Measurements from ENCODE around the gene RGS18. TPM values are rescaled to one million over a fixed set of nuclear protein-coding genes. Genes with fewer than 3 reads are reported as not detected.
"Not testable (repeated sequence)": the region's sequence is repeated elsewhere in the genome, so short reads cannot be mapped to it uniquely, and the experiment has no call there.

Gene RGS18
- total RNA-seq, result 1 to 10 TPM in 1 of 8 experiments, under 1 TPM in 2, not detected in 5; 0.40 to 2.0 (median 0.41) TPM

- 43 to 92% (median 73%) methylated on average over 1 to 3 of the region's 3 CpGs for WGBS, 10 experiments
- H3K4me3 ChIP-seq, result no peak within 1 kb of the TSS
- H3K4me1 ChIP-seq (replicated peaks in 1 of 2), result no peaks in the 10 kb centered on the region
- in situ Hi-C loops (cut with MboI; ENCODE audit: low pct_unique_long_range_greater_than_20kb in 2 of 9, low sequenced_read_pairs in 9 of 9, unreplicated experiment in 9 of 9), result no loop called here
- peak in 1 of 8 experiments; percentile 41 for ATAC-seq (replicated peaks in 6 of 8)
- H3K27ac ChIP-seq, result no peak within 1 kb of the TSS
Measured at GRCh38 chr1:192158181-192158580, at the start of gene RGS18. Gene RGS18, plus strand, starts transcription at chr1:192158462. Its CDS starts 176 bp downstream, at chr1:192158638.

- in situ Hi-C loops (cut with MboI; ENCODE audit: low pct_unique_long_range_greater_than_20kb in 2 of 9, low sequenced_read_pairs in 9 of 9, unreplicated experiment in 9 of 9), result no loop called here
- no peak for ATAC-seq (replicated peaks in 6 of 8)
- WGBS, 10 experiments, result 60 to 93% (median 82%) methylated on average over 1 to 2 of the region's 2 CpGs; no CpG with 5 or more reads in 2 of the 10 experiments
Measured at GRCh38 chr1:192109576-192109975, 48.7 kb upstream of the RGS18 start.

GRCh38 chr1:192115000-192115399 is 43.3 kb upstream of the RGS18 start:
- in situ Hi-C loops (cut with MboI; ENCODE audit: low pct_unique_long_range_greater_than_20kb in 2 of 9, low sequenced_read_pairs in 9 of 9, unreplicated experiment in 9 of 9), result no loop called here
- H3K4me1 ChIP-seq (replicated peaks in 1 of 2), result no peaks in the 10 kb centered on the region
- H3K27ac ChIP-seq, result no peak overlapping the region
- H3K4me3 ChIP-seq, result no peak overlapping the region
- ATAC-seq (replicated peaks in 6 of 8), result no peak
- WGBS, 10 experiments, result 32 to 95% (median 79%) methylated on average over 2 to 3 of the region's 3 CpGs; no CpG with 5 or more reads in 1 of the 10 experiments

More at GRCh38 chr1:192109576-192109975, 48.7 kb upstream of the RGS18 start:
- no peaks in the 10 kb centered on the region for H3K4me1 ChIP-seq (replicated peaks in 1 of 2)
- no peak overlapping the region for H3K4me3 ChIP-seq
- no peak overlapping the region for H3K27ac ChIP-seq

GRCh38 chr1:192118881-192119405 is 39.3 kb upstream of the RGS18 start:
- Histone ChIP-seq H3K4me1 (replicated peaks in 1 of 2) (no peaks in the 10 kb centered on the region), H3K4me3 (no peak overlapping the region), H3K27ac (no peak overlapping the region)
- no peak for ATAC-seq (replicated peaks in 6 of 8)
- in situ Hi-C loops (cut with MboI; ENCODE audit: low pct_unique_long_range_greater_than_20kb in 2 of 9, low sequenced_read_pairs in 9 of 9, unreplicated experiment in 9 of 9), result no loop called here
- 0 to 81% (median 29%) methylated on average over 1 to 2 of the region's 2 CpGs; no CpG with 5 or more reads in 1 of the 10 experiments for WGBS, 10 experiments

GRCh38 chr1:192119701-192120100 is 38.6 kb upstream of the RGS18 start:
- Histone ChIP-seq H3K27ac (no peak overlapping the region), H3K4me3 (no peak overlapping the region), H3K4me1 (replicated peaks in 1 of 2) (no peaks in the 10 kb centered on the region)
- ATAC-seq (replicated peaks in 6 of 8), result no peak
- WGBS, 10 experiments, result 0 to 100% (median 85%) methylated on average over 1 to 2 of the region's 2 CpGs; no CpG with 5 or more reads in 2 of the 10 experiments
- in situ Hi-C loops (cut with MboI; ENCODE audit: low pct_unique_long_range_greater_than_20kb in 2 of 9, low sequenced_read_pairs in 9 of 9, unreplicated experiment in 9 of 9), result no loop called here

GRCh38 chr1:192122668-192123067 is 35.6 kb upstream of the RGS18 start:
- in situ Hi-C loops (cut with MboI; ENCODE audit: low pct_unique_long_range_greater_than_20kb in 2 of 9, low sequenced_read_pairs in 9 of 9, unreplicated experiment in 9 of 9), result no loop called here
- Histone ChIP-seq H3K4me1 (replicated peaks in 1 of 2) (no peaks in the 10 kb centered on the region), H3K27ac (no peak overlapping the region), H3K4me3 (no peak overlapping the region)
- ATAC-seq (replicated peaks in 6 of 8), result no peak

GRCh38 chr1:192123212-192123611 is 35.0 kb upstream of the RGS18 start:
- no peak overlapping the region for H3K27ac ChIP-seq
- in situ Hi-C loops (cut with MboI; ENCODE audit: low pct_unique_long_range_greater_than_20kb in 2 of 9, low sequenced_read_pairs in 9 of 9, unreplicated experiment in 9 of 9), result no loop called here
- no peaks in the 10 kb centered on the region for H3K4me1 ChIP-seq (replicated peaks in 1 of 2)
- ATAC-seq (replicated peaks in 6 of 8), result no peak
- no peak overlapping the region for H3K4me3 ChIP-seq
- 14 to 100% (median 80%) methylated on average over 1 to 2 of the region's 2 CpGs for WGBS, 10 experiments

- H3K4me3 ChIP-seq, result no peak overlapping the region
- no peak for ATAC-seq (replicated peaks in 6 of 8)
- no peaks in the 10 kb centered on the region for H3K4me1 ChIP-seq (replicated peaks in 1 of 2)
- H3K27ac ChIP-seq, result no peak overlapping the region
- in situ Hi-C loops (cut with MboI; ENCODE audit: low pct_unique_long_range_greater_than_20kb in 2 of 9, low sequenced_read_pairs in 9 of 9, unreplicated experiment in 9 of 9), result no loop called here
- WGBS, 10 experiments, result 0 to 50% (median 24%) methylated on average over 1 to 2 of the region's 2 CpGs
Measured at GRCh38 chr1:192126030-192126619, 32.1 kb upstream of the RGS18 start.

GRCh38 chr1:192130175-192130574 is 28.1 kb upstream of the RGS18 start:
- Histone ChIP-seq H3K4me3 (no peak overlapping the region), H3K27ac (no peak overlapping the region), H3K4me1 (replicated peaks in 1 of 2) (no peaks in the 10 kb centered on the region)
- in situ Hi-C loops (cut with MboI; ENCODE audit: low pct_unique_long_range_greater_than_20kb in 2 of 9, low sequenced_read_pairs in 9 of 9, unreplicated experiment in 9 of 9), result no loop called here
- ATAC-seq (replicated peaks in 6 of 8), result no peak
- 33 to 100% (median 100%) methylated on average over 1 of the region's 1 CpG; no CpG with 5 or more reads in 1 of the 10 experiments for WGBS, 10 experiments

- H3K4me3 ChIP-seq; H3K4me1 ChIP-seq (replicated peaks in 1 of 2); in situ Hi-C loops (cut with MboI; ENCODE audit: low pct_unique_long_range_greater_than_20kb in 2 of 9, low sequenced_read_pairs in 9 of 9, unreplicated experiment in 9 of 9); H3K27ac ChIP-seq; ATAC-seq (replicated peaks in 6 of 8): not testable (repeated sequence)
- whole genome bisulfite sequencing, 10 experiments, result 49 to 100% (median 94%) methylated on average over 2 to 5 of the region's 5 CpGs; no CpG with 5 or more reads in 2 of the 10 experiments
Measured at GRCh38 chr1:192130865-192131264, 27.4 kb upstream of the RGS18 start.

- ATAC-seq (replicated peaks in 6 of 8), result peak in 2 of 8 experiments; percentile 63 to 71
- H3K4me3 ChIP-seq, result no peak overlapping the region
- H3K27ac ChIP-seq, result no peak overlapping the region
- WGBS, 10 experiments, result 0 to 91% (median 63%) methylated on average over 1 to 4 of the region's 4 CpGs
- in situ Hi-C loops (cut with MboI; ENCODE audit: low pct_unique_long_range_greater_than_20kb in 2 of 9, low sequenced_read_pairs in 9 of 9, unreplicated experiment in 9 of 9), result no loop called here
- no peaks in the 10 kb centered on the region for H3K4me1 ChIP-seq (replicated peaks in 1 of 2)
Measured at GRCh38 chr1:192131914-192132313, 26.3 kb upstream of the RGS18 start.

- Histone ChIP-seq H3K27ac (no peak overlapping the region), H3K4me1 (replicated peaks in 1 of 2) (no peaks in the 10 kb centered on the region), H3K4me3 (no peak overlapping the region)
- ATAC-seq (replicated peaks in 6 of 8), result no peak
- 43 to 100% (median 100%) methylated on average over 1 of the region's 1 CpG; no CpG with 5 or more reads in 1 of the 10 experiments for WGBS, 10 experiments
- in situ Hi-C loops (cut with MboI; ENCODE audit: low pct_unique_long_range_greater_than_20kb in 2 of 9, low sequenced_read_pairs in 9 of 9, unreplicated experiment in 9 of 9), result no loop called here
Measured at GRCh38 chr1:192133350-192133926, 24.8 kb upstream of the RGS18 start.

GRCh38 chr1:192140382-192140781 is 17.9 kb upstream of the RGS18 start:
- Histone ChIP-seq H3K4me3 (no peak overlapping the region), H3K27ac (no peak overlapping the region), H3K4me1 (replicated peaks in 1 of 2) (no peaks in the 10 kb centered on the region)
- in situ Hi-C loops (cut with MboI; ENCODE audit: low pct_unique_long_range_greater_than_20kb in 2 of 9, low sequenced_read_pairs in 9 of 9, unreplicated experiment in 9 of 9), result no loop called here
- 0 to 80% (median 58%) methylated on average over 1 of the region's 1 CpG; no CpG with 5 or more reads in 2 of the 10 experiments for WGBS, 10 experiments
- ATAC-seq (replicated peaks in 6 of 8), result no peak

All from motor neuron (in vitro differentiated cells).